HL-60 (cell line): ENCODE results near the gene FNIP2.

Experiments
- CTCF ChIP-seq: IDR thresholded peaks from one replicate; pipeline ENCODE4 v1.5.1; 2011; ENCODE audit warnings: low read length, control low read depth, inconsistent platforms; ENCODE audit not compliant: insufficient read depth
- GABPA ChIP-seq: IDR thresholded peaks from 2 replicates; pipeline ENCODE4 v1.6.1; 2012; ENCODE audit warnings: low read depth
- POLR2AphosphoS5 ChIP-seq: IDR thresholded peaks from 2 replicates; pipeline ENCODE4 v1.6.1; 2012; ENCODE audit warnings: low read depth
- REST ChIP-seq: IDR thresholded peaks from 2 replicates; pipeline ENCODE4 v1.6.1; 2012; ENCODE audit warnings: low read depth; ENCODE audit not compliant: insufficient replicate concordance

GRCh38 chr4:158856852-158857251 lies 88.0 kb downstream of the FNIP2 start:
- no peak for TF ChIP-seq POLR2AphosphoS5
- no peak for TF ChIP-seq CTCF
- no peak for TF ChIP-seq REST
- TF ChIP-seq GABPA: no peak
